ENCODE results near the gene CHRNG. TPM values are rescaled to one million over a fixed set of nuclear protein-coding genes. Genes with fewer than 3 reads are reported as not detected.

CHRNG gene
- polyA plus RNA-seq, 1 donor from 2014 or later: not detected

GRCh38 chr2:232521959-232522622, 17.4 kb upstream of the CHRNG start:
- no peaks in the 10 kb centered on the region for H3F3A ChIP-seq (ENCODE audit: insufficient read depth, low read length, poor library complexity, severe bottlenecking)
- no peaks in the 10 kb centered on the region for H3K79me2 ChIP-seq (replicated peaks; ENCODE audit: insufficient read depth, low read length)
- H3K36me3 ChIP-seq (ENCODE audit: insufficient read depth, low read length): no peaks in the 10 kb centered on the region
- H3K9ac ChIP-seq (ENCODE audit: low read length): peak overlapping the region; percentile 45
- no peaks in the 10 kb centered on the region for H3K9me2 ChIP-seq (ENCODE audit: insufficient read depth, low read length)
- TF ChIP-seq RAD21 (conservative IDR thresholded peaks at IDR 0.05) (peak; percentile 97), SMC3 (conservative IDR thresholded peaks at IDR 0.05; ENCODE audit: poor library complexity) (peak; percentile 98), POLR2AphosphoS5 (IDR thresholded peaks at IDR 0.05) (no peak), EZH2 (IDR thresholded peaks at IDR 0.05; ENCODE audit: borderline replicate concordance, insufficient read depth, low read length, poor library complexity, severe bottlenecking) (no peak), TAF1 (IDR thresholded peaks at IDR 0.05; ENCODE audit: low read depth) (no peak), MXI1 (conservative IDR thresholded peaks at IDR 0.05; ENCODE audit: poor library complexity, severe bottlenecking) (no peak), CTCF (IDR thresholded peaks at IDR 0.05; ENCODE audit: poor library complexity, severe bottlenecking) (peak; percentile 97), EP300 (conservative IDR thresholded peaks at IDR 0.05; ENCODE audit: poor library complexity, severe bottlenecking) (no peak), REST (IDR thresholded peaks at IDR 0.05; ENCODE audit: borderline replicate concordance) (no peak)
- H4K20me1 ChIP-seq (ENCODE audit: insufficient read depth): no peaks in the 10 kb centered on the region
- H3K27me3 ChIP-seq (ENCODE audit: insufficient read depth, low read depth, low read length): peaks cover 28% of the 10 kb centered on the region
- H3K9me3 ChIP-seq (ENCODE audit: low read length): no peaks in the 10 kb centered on the region
- no peak overlapping the region for H2AFZ ChIP-seq (ENCODE audit: low read depth, low read length)
- H3K27ac ChIP-seq (ENCODE audit: low read length): no peak overlapping the region
- H3K4me2 ChIP-seq (ENCODE audit: low read length): peak overlapping the region; percentile 19
- peak overlapping the region; percentile 60 for H3K4me3 ChIP-seq (ENCODE audit: low read length)

- TF ChIP-seq EP300 (conservative IDR thresholded peaks at IDR 0.05; ENCODE audit: poor library complexity, severe bottlenecking): no peak
- TF ChIP-seq RAD21 (conservative IDR thresholded peaks at IDR 0.05): no peak
- no peak for TF ChIP-seq POLR2AphosphoS5 (IDR thresholded peaks at IDR 0.05)
- TF ChIP-seq EZH2 (IDR thresholded peaks at IDR 0.05; ENCODE audit: borderline replicate concordance, insufficient read depth, low read length, poor library complexity, severe bottlenecking): no peak
- no peak for TF ChIP-seq CTCF (IDR thresholded peaks at IDR 0.05; ENCODE audit: poor library complexity, severe bottlenecking)
- TF ChIP-seq TAF1 (IDR thresholded peaks at IDR 0.05; ENCODE audit: low read depth): no peak
- Histone ChIP-seq H3K9ac (ENCODE audit: low read length) (peak overlapping the region; percentile 45), H3K79me2 (replicated peaks; ENCODE audit: insufficient read depth, low read length) (no peaks in the 10 kb centered on the region), H3F3A (ENCODE audit: insufficient read depth, low read length, poor library complexity, severe bottlenecking) (no peaks in the 10 kb centered on the region), H3K27me3 (ENCODE audit: insufficient read depth, low read depth, low read length) (peaks cover 28% of the 10 kb centered on the region), H3K9me2 (ENCODE audit: insufficient read depth, low read length) (no peaks in the 10 kb centered on the region), H3K9me3 (ENCODE audit: low read length) (no peaks in the 10 kb centered on the region), H4K20me1 (ENCODE audit: insufficient read depth) (no peaks in the 10 kb centered on the region), H2AFZ (ENCODE audit: low read depth, low read length) (no peak overlapping the region), H3K4me3 (ENCODE audit: low read length) (peak overlapping the region; percentile 60), H3K4me2 (ENCODE audit: low read length) (peak overlapping the region; percentile 19), H3K36me3 (ENCODE audit: insufficient read depth, low read length) (no peaks in the 10 kb centered on the region), H3K27ac (ENCODE audit: low read length) (no peak overlapping the region)
Observed at GRCh38 chr2:232522623-232523401, 16.7 kb upstream of the CHRNG start.

Measured in neural cell (in vitro differentiated cells).